K562 (cell line): Measurements from ENCODE around the gene OR2A12. TPM values are rescaled to one million over a fixed set of nuclear protein-coding genes. Genes with fewer than 3 reads are reported as not detected.

Source experiments
- ATAC-seq: fragments of 200-7000 bp; cut with Tn5 transposase; 3 replicates; pipeline ENCODE4 v1.9.1; 2020; ENCODE audit warnings: moderate library complexity
- BruUV-seq: library from RNA; stranded (reverse); fragments of 400-500 nt; replicated peaks from 2 replicates; lab custom pipeline; 2021; lab: Mats Ljungman, UMichigan
- CTCF ChIA-PET: fragments of 300-600 bp; formaldehyde crosslinking; extraction: SDS; loops from one replicate; lab custom pipeline; 2021; ENCODE audit warnings: low intra/inter-chr PET ratio; lab: Yijun Ruan, JAX
- POLR2A ChIA-PET: fragments of 300-600, 350-650 bp; sonication (Branson Sonifier 250); formaldehyde crosslinking; extraction: SDS; loops from one replicate; lab custom pipeline; 2021; ENCODE audit warnings: antibody characterized with exemption, inconsistent platforms; lab: Yijun Ruan, JAX
- DNase-seq, 4 experiments: peaks; one replicate each; pipeline versions ENCODE4 v3.0.0 to v3.0.0-alpha.2; 2011 to 2018; ENCODE audit warnings: low spot score in 3 of 4, mixed read lengths in 3 of 4; ENCODE audit errors: extremely low read depth in 1 of 4
- FAIRE-seq: peaks from 2 replicates; lab custom pipeline; 2011; peaks lifted over from hg19 to GRCh38; lab: Jason Lieb, UNC
- H2AFZ ChIP-seq: 2 replicates; pipeline ENCODE4 v1.6.0; 2011; ENCODE audit warnings: low read depth, low read length, control low read depth, inconsistent platforms
- H3K27ac ChIP-seq: fragments of 200-600 bp; 3 replicates; pipeline ENCODE4 v1.8.0; 2011; ENCODE audit warnings: low read depth, mild to moderate bottlenecking, control low read depth, inconsistent platforms, low read length, moderate library complexity, mixed read lengths; ENCODE audit errors: extremely low read depth
- H3K27me3 ChIP-seq, 2 experiments: fragments of 300-600 bp in 1 of 2; 2 replicates in 1 of 2; 3 replicates in 1 of 2; pipeline versions ENCODE4 v1.6.0 to v1.8.0; 2011; ENCODE audit warnings: inconsistent platforms in 2 of 2, low read length in 2 of 2, mild to moderate bottlenecking in 1 of 2, mixed read lengths in 1 of 2, moderate library complexity in 1 of 2; ENCODE audit not compliant: control insufficient read depth in 2 of 2, insufficient read depth in 2 of 2
- H3K36me3 ChIP-seq: fragments of 300-600 bp; 3 replicates; pipeline ENCODE4 v1.8.0; 2011; ENCODE audit warnings: mild to moderate bottlenecking, low read length, inconsistent platforms; ENCODE audit not compliant: control insufficient read depth, insufficient read depth
- H3K4me1 ChIP-seq, 2 experiments: fragments of 200-600 bp in 1 of 2; replicated peaks in 1 of 2; 2 replicates in 1 of 2; 3 replicates in 1 of 2; pipeline versions ENCODE4 v1.5.1 to v1.8.0; 2011; ENCODE audit warnings: inconsistent platforms in 2 of 2, low read length in 2 of 2, mild to moderate bottlenecking in 1 of 2, mixed read lengths in 1 of 2, moderate library complexity in 1 of 2; ENCODE audit not compliant: control insufficient read depth in 2 of 2, insufficient read depth in 2 of 2
- H3K4me2 ChIP-seq: 2 replicates; pipeline ENCODE4 v1.6.1; 2011; ENCODE audit warnings: low read length, control low read depth, inconsistent platforms, mixed read lengths; ENCODE audit not compliant: insufficient read depth
- H3K4me3 ChIP-seq: fragments of 200-600 bp; sonication (generic), shearing (Covaris generic); 2 replicates; pipeline ENCODE4 v1.5.1; 2016; ENCODE audit warnings: control low read depth, inconsistent platforms
- H3K79me2 ChIP-seq: fragments of 200-600 bp; 3 replicates; pipeline ENCODE4 v1.8.0; 2011; ENCODE audit warnings: low read length, inconsistent platforms; ENCODE audit not compliant: control insufficient read depth, insufficient read depth
- H3K9ac ChIP-seq, 2 experiments: 2 replicates each; pipeline versions ENCODE4 v1.6.0 to v1.6.1; 2011; ENCODE audit warnings: low read depth in 2 of 2, low read length in 2 of 2, control low read depth in 1 of 2, inconsistent platforms in 1 of 2, mild to moderate bottlenecking in 1 of 2, mixed read lengths in 1 of 2; ENCODE audit not compliant: insufficient read depth in 1 of 2
- H3K9me1 ChIP-seq: one replicate; pipeline ENCODE4 v1.6.0; 2011; ENCODE audit warnings: inconsistent platforms, mild to moderate bottlenecking, low read length, moderate library complexity; ENCODE audit not compliant: control insufficient read depth, insufficient read depth
- H3K9me3 ChIP-seq: replicated peaks from 2 replicates; pipeline ENCODE4 v1.5.1; 2011; ENCODE audit warnings: low read depth, low read length, inconsistent platforms; ENCODE audit not compliant: control insufficient read depth, insufficient read depth
- H4K20me1 ChIP-seq: replicated peaks from 2 replicates; pipeline ENCODE4 v1.6.1; 2011; ENCODE audit warnings: low read length, inconsistent platforms, mixed read lengths; ENCODE audit not compliant: control insufficient read depth, insufficient read depth
- ARID1B ChIP-seq: fragments of 450-650 bp; IDR thresholded peaks from 2 replicates; pipeline ENCODE4 v1.6.1; 2016; ENCODE audit warnings: antibody characterized with exemption, mild to moderate bottlenecking, inconsistent platforms
- CBX5 ChIP-seq: IDR thresholded peaks from 2 replicates; pipeline ENCODE4 v1.6.1; 2014; ENCODE audit warnings: low read depth, borderline replicate concordance
- CCNT2 ChIP-seq: IDR thresholded peaks from 2 replicates; pipeline ENCODE4 v1.6.1; 2011; ENCODE audit warnings: borderline replicate concordance, low read depth, mild to moderate bottlenecking, moderate library complexity, mixed read lengths, low read length; ENCODE audit not compliant: insufficient read length; ENCODE audit errors: extremely low read depth
- E4F1 ChIP-seq: fragments of 250-450 bp; sonication (Bioruptor Pico); IDR thresholded peaks from 2 replicates; pipeline ENCODE4 v1.5.0; 2021; ENCODE audit warnings: mild to moderate bottlenecking, borderline replicate concordance
- KAT8 ChIP-seq: fragments of 450-650 bp; IDR thresholded peaks from 2 replicates; pipeline ENCODE4 v1.6.1; 2016; ENCODE audit warnings: low read depth, mild to moderate bottlenecking
- MTA2 ChIP-seq: fragments of 450-650 bp; IDR thresholded peaks from 2 replicates; pipeline ENCODE4 v1.6.1; 2016; ENCODE audit warnings: low read depth
- NEUROD1 ChIP-seq: fragments of 150-350 bp; IDR thresholded peaks from 2 replicates; pipeline ENCODE4 v1.6.1; 2014; ENCODE audit warnings: borderline replicate concordance, low read length, low read depth; ENCODE audit not compliant: partially characterized antibody
- PCBP1 ChIP-seq: fragments of 200-400 bp; formaldehyde crosslinking; IDR thresholded peaks from 2 replicates; pipeline ENCODE4 v1.6.1; 2018; ENCODE audit warnings: mild to moderate bottlenecking, low read depth, low read length; ENCODE audit not compliant: poor library complexity, severe bottlenecking
- PREB ChIP-seq: sonication (generic); formaldehyde crosslinking; IDR thresholded peaks from 2 replicates; pipeline ENCODE4 v1.8.1; 2023; ENCODE audit warnings: mild to moderate bottlenecking, missing genetic modification reagents
- SIN3A ChIP-seq, 2 experiments: fragments of 150-350 bp in 1 of 2; IDR thresholded peaks; 2 replicates each; pipeline ENCODE4 v1.6.1; 2011 to 2016; ENCODE audit warnings: borderline replicate concordance in 2 of 2, low read depth in 2 of 2, low read length in 2 of 2, mild to moderate bottlenecking in 2 of 2, moderate library complexity in 2 of 2; ENCODE audit not compliant: control insufficient read depth in 1 of 2
- SMARCA4 ChIP-seq: fragments of 450-650 bp; IDR thresholded peaks from 2 replicates; pipeline ENCODE4 v1.6.1; 2016
- THAP7 ChIP-seq: fragments of 250-450 bp; sonication (Bioruptor Pico); IDR thresholded peaks from 2 replicates; pipeline ENCODE4 v1.5.0; 2021
- ZBTB33 ChIP-seq: sonication (generic); formaldehyde crosslinking; IDR thresholded peaks from 2 replicates; pipeline ENCODE4 v1.8.1; 2023; ENCODE audit warnings: mild to moderate bottlenecking, missing genetic modification reagents
- ZNF146 ChIP-seq: IDR thresholded peaks from one replicate; pipeline ENCODE4 v1.6.1; 2018; ENCODE audit warnings: missing compliant biosample characterization; ENCODE audit not compliant: unreplicated experiment
- ZNF280A ChIP-seq: fragments of 450-650 bp; IDR thresholded peaks from 2 replicates; pipeline ENCODE4 v1.6.1; 2018; ENCODE audit warnings: mild to moderate bottlenecking, low read depth; ENCODE audit not compliant: partially characterized antibody
- WGBS: fragments of 100-300 bp; shearing (Covaris generic); methylation state at CpG from one replicate; pipeline ENCODE4 v1.1.6; 2016; ENCODE audit warnings: low coverage, mixed read lengths; ENCODE audit not compliant: insufficient coverage; ENCODE audit errors: missing lambda C conversion rate; 5-methylcytosine and 5-hydroxymethylcytosine counted together
- in situ Hi-C: fragments of 300-500 bp; cut with MboI; formaldehyde crosslinking; loops from 4 replicates; pipeline ENCODE4 v1.15.0; 2018; ENCODE audit warnings: inconsistent platforms, mixed read lengths
- intact Hi-C: fragments of 100-400 bp; cut with micrococcal nuclease; formaldehyde crosslinking; loops from 2 replicates; pipeline ENCODE4 v1.14.2; 2022
- polyA plus RNA-seq, 8 experiments: library from polyadenylated mRNA; depleted of rRNA in 4 of 8; stranded (reverse) in 5 of 8; unstranded in 3 of 8; fragments of >200 nt; fragmentation: Nextera tagmentation in 2 of 8; fragmentation: Illumina TruSeq in 1 of 8; extraction: Ambion mirVana in 2 of 8; extraction: Trizol in 1 of 8; gene quantifications; 2 replicates each; pipeline versions ENCODE4 v1.2.1 to v1.2.3, GENCODE V29; 2011 to 2014; ENCODE audit warnings: inconsistent platforms in 1 of 8, missing spikeins in 1 of 8
- total RNA-seq, 7 experiments: library from RNA; depleted of rRNA in 6 of 7; stranded (reverse); fragments of >200 nt in 6 of 7; fragmentation: Illumina TruSeq in 2 of 7; extraction: Trizol in 2 of 7; gene quantifications; 2 replicates each; pipeline versions ENCODE4 v1.2.1 to v1.2.3, GENCODE V29; 2011 to 2021; ENCODE audit warnings: low replicate concordance in 1 of 7

The OR2A12 gene
- total and polyA plus RNA-seq, 9 of the 15 experiments (the other 6 are each of a cell fraction or from before 2014, with no cell fraction given) = not detected

- no peak for FAIRE-seq
- WGBS = 2% methylated on average over 2 of the region's 2 CpGs
- no peak overlapping the region for H3K9ac ChIP-seq
- TF ChIP-seq NEUROD1 = no peak
- TF ChIP-seq SIN3A (IDR thresholded peaks at IDR 0.05; ENCODE audit: borderline replicate concordance in 2 of 2, control insufficient read depth in 1 of 2, low read depth in 2 of 2, low read length in 2 of 2) = no peak
- no peak for TF ChIP-seq CCNT2
- no peak for TF ChIP-seq SMARCA4
- TF ChIP-seq THAP7 (CRISPR knock-in tag) = no peak
- TF ChIP-seq E4F1 = no peak
- no peak for TF ChIP-seq MTA2
- no peak for TF ChIP-seq PCBP1
- no peak for TF ChIP-seq ZBTB33 (CRISPR knock-in tag)
- TF ChIP-seq ZNF146 (CRISPR knock-in tag) = no peak
- TF ChIP-seq PREB (CRISPR knock-in tag) = no peak
- TF ChIP-seq CBX5 = no peak
- TF ChIP-seq KAT8 = no peak
- TF ChIP-seq ARID1B = no peak
- TF ChIP-seq ZNF280A = no peak
Observed at GRCh38 chr7:144049491-144049890, 36.6 kb upstream of the OR2A12 start.

More at GRCh38 chr7:144049491-144049890, 36.6 kb upstream of the OR2A12 start:
- Histone ChIP-seq H3K27ac (no peak overlapping the region), H3K4me3 (no peak overlapping the region), H2AFZ (no peak overlapping the region), H3K9me1 (no peaks in the 10 kb centered on the region), H3K79me2 (no peaks in the 10 kb centered on the region), H3K4me2 (no peak overlapping the region), H3K27me3 (no peaks in the 10 kb centered on the region; a peak in 1 of 5 replicates), H4K20me1 (no peaks in the 10 kb centered on the region), H3K9me3 (no peaks in the 10 kb centered on the region), H3K4me1 (no peaks in the 10 kb centered on the region), H3K36me3 (no peaks in the 10 kb centered on the region)
- no TSS peak for BruUV-seq
- no peak for ATAC-seq
- CTCF ChIA-PET = no interaction called here
- POLR2A ChIA-PET = interaction anchor here (0.6 kb wide), 1 partner anchor 1785 kb away, joined by 3 read pairs; no protein-coding TSS in a partner anchor
- intact Hi-C loops = no loop called here
- in situ Hi-C loops = no loop called here
- DNase-seq = no peak
